Vagina (tissue), 2 donors: ENCODE measurements around the gene SLMAP.

ENCODE experiments used
- CTCF ChIP-seq, 3 experiments: fragments of 450-650 bp in 2 of 3; fragments of 200-600 bp in 1 of 3; sonication (generic) in 1 of 3; IDR thresholded peaks; one replicate each; pipeline ENCODE4 v1.5.1; 2017 to 2019; ENCODE audit warnings: antibody characterized with exemption in 3 of 3, mild to moderate bottlenecking in 2 of 3, moderate library complexity in 2 of 3
- POLR2A ChIP-seq, 2 donors: fragments of 450-650 bp; IDR thresholded peaks; one replicate each; pipeline ENCODE4 v1.6.1; 2017; ENCODE audit warnings: antibody characterized with exemption in 2 of 2, mild to moderate bottlenecking in 2 of 2, moderate library complexity in 2 of 2
- POLR2AphosphoS5 ChIP-seq, 2 donors: sonication (generic); formaldehyde crosslinking; IDR thresholded peaks; one replicate each; pipeline ENCODE4 v1.9.0; 2017; ENCODE audit warnings: antibody characterized with exemption in 2 of 2, mild to moderate bottlenecking in 2 of 2, low read depth in 1 of 2; ENCODE audit not compliant: insufficient read depth in 1 of 2

GRCh38 chr3:57918123-57918837 is 162.2 kb downstream of the SLMAP start:
- TF ChIP-seq CTCF (IDR thresholded peaks at IDR 0.05) (no peak), POLR2A (IDR thresholded peaks at IDR 0.05) (no peak), POLR2AphosphoS5 (IDR thresholded peaks at IDR 0.05; ENCODE audit: insufficient read depth in 1 of 2, low read depth in 1 of 2) (no peak)
